PFSK-1 (cell line): ENCODE measurements around the gene C4orf36.

Experiments used
- FOXP2 ChIP-seq: optimal IDR thresholded peaks from 2 replicates; pipeline ENCODE3; 2011; ENCODE audit warnings: borderline replicate concordance, control low read depth, inconsistent platforms; ENCODE audit not compliant: insufficient read depth; ENCODE audit errors: extremely low read length, extremely low read depth
- POLR2AphosphoS5 ChIP-seq: IDR thresholded peaks from 2 replicates; pipeline ENCODE4 v1.6.1; 2012; ENCODE audit warnings: low read depth, mild to moderate bottlenecking, control low read depth, low read length, moderate library complexity
- SIN3A ChIP-seq: IDR thresholded peaks from 2 replicates; pipeline ENCODE4 v1.6.1; 2012; ENCODE audit warnings: mild to moderate bottlenecking, low read length, moderate library complexity, borderline replicate concordance; ENCODE audit not compliant: insufficient read depth
- TAF1 ChIP-seq: IDR thresholded peaks from 2 replicates; pipeline ENCODE4 v1.6.1; 2012; ENCODE audit warnings: low read length, control low read depth, borderline replicate concordance; ENCODE audit not compliant: insufficient read depth
- TF ChIP-seq, protein P1 (sequence below), 2 experiments: IDR thresholded peaks; 2 replicates each; pipeline versions ENCODE4 v1.6.1 to v1.8.0; 2011 to 2012; ENCODE audit warnings: low read depth in 2 of 2, low read length in 2 of 2, control low read depth in 1 of 2, inconsistent platforms in 1 of 2, mild to moderate bottlenecking in 1 of 2, moderate library complexity in 1 of 2; ENCODE audit not compliant: insufficient read depth in 1 of 2

C4orf36 gene

DNA sequence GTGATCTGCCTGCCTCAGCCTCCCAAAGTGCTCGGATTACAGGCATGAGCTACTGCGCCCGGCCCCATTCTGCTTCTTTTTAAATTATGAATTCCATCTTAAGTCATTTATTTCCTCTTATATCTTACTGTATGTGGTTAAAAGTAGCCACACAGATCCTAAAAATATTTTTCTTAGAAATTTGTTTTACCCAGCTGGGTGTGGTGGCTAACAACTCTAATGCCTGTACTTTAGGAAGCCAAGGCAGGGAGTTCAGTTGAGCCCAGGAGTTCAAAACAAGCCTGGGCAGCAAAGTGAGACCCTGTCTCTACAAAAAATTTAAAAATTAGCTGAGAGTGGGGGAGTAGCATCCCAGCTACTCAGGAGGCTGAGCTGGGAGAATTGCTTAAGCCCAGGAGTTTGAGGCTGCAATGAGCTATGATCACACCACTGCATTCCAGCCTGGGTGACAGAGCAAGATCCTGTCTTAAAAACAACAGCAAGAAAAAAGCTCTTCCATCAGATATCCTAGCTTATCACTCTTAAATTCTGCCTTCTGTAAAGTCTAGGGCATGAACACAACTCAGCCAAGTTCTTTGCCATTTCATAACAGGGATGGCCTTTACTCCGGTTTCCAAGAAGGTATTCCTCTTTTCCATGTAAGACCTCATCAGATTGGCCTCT lies 27.5 kb upstream of the C4orf36 start:
- TF ChIP-seq, protein P1, sequence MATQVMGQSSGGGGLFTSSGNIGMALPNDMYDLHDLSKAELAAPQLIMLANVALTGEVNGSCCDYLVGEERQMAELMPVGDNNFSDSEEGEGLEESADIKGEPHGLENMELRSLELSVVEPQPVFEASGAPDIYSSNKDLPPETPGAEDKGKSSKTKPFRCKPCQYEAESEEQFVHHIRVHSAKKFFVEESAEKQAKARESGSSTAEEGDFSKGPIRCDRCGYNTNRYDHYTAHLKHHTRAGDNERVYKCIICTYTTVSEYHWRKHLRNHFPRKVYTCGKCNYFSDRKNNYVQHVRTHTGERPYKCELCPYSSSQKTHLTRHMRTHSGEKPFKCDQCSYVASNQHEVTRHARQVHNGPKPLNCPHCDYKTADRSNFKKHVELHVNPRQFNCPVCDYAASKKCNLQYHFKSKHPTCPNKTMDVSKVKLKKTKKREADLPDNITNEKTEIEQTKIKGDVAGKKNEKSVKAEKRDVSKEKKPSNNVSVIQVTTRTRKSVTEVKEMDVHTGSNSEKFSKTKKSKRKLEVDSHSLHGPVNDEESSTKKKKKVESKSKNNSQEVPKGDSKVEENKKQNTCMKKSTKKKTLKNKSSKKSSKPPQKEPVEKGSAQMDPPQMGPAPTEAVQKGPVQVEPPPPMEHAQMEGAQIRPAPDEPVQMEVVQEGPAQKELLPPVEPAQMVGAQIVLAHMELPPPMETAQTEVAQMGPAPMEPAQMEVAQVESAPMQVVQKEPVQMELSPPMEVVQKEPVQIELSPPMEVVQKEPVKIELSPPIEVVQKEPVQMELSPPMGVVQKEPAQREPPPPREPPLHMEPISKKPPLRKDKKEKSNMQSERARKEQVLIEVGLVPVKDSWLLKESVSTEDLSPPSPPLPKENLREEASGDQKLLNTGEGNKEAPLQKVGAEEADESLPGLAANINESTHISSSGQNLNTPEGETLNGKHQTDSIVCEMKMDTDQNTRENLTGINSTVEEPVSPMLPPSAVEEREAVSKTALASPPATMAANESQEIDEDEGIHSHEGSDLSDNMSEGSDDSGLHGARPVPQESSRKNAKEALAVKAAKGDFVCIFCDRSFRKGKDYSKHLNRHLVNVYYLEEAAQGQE (IDR thresholded peaks at IDR 0.05; ENCODE audit: insufficient read depth in 1 of 2, low read depth in 2 of 2, low read length in 2 of 2): no peak

DNA sequence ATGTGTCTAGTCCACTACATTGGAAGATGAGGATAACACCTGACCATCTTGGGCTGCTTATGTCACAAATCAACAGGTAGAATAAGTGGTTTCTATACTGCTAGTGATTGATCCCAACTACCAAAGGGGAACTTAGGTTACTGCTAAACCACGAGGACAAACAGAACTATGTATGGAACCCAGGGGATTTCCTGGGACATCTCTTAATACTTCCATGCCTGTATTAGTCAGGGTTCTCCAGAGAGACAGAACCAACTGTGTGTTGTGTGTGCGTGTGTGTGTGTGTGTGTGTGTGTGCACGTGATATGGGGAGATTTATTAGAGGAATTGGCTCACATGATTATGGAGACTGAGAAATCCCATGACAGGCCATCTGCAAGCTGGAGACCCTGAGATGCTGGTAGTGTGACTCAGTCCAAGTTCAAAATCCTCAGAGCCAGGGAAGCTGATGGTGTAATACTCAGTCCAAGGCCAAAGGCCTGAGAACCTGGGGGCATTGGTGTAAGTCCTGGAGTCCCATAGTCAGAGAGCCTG lies 26.4 kb upstream of the C4orf36 start:
- TF ChIP-seq POLR2AphosphoS5: no peak
- TF ChIP-seq TAF1: no peak
- TF ChIP-seq, protein P1 (IDR thresholded peaks at IDR 0.05; ENCODE audit: insufficient read depth in 1 of 2, low read depth in 2 of 2, low read length in 2 of 2): no peak
- TF ChIP-seq FOXP2: no peak
- TF ChIP-seq SIN3A: no peak

DNA sequence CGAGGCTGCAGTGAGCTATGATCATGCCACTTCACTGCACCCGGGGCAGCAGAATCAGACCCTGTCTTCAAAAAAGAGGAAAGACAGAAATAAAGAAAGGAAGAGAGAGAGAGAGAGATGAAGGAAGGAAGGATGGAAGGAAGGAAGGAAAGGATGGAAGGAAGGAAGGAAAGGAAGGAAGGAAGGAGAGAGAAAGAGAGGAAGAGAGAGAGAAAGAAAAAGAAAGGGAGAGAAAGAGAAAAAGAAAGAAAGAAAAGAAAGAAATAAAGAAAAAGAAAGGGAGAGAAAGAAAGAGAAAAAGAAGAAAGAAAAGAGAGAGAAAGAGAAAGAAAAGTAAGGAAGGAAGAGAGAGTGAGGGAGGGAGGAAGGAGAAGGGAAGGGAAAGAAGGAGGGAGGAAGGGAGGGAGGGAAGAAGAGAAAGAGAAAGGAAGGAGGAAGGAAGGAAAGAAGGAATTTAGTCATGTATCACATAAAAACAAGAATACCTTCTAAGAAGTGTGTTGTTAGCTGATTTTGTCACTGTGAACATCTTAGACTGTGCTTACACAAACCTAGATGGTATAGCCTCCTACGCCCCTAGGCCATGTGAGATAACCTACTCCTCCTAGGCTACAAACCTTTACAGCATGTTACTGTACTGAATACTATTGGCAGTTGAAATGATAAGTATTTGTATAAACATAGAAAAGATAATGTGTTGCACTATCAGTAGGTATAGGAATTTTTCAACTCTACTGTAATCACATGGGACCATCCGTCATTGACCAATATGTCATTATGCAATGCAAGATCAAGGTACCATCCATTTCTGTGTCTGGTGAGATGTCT lies 25.2 kb upstream of the C4orf36 start:
- TF ChIP-seq FOXP2: no peak
- TF ChIP-seq SIN3A: no peak
- TF ChIP-seq TAF1: no peak
- TF ChIP-seq POLR2AphosphoS5: no peak
- TF ChIP-seq, protein P1 (IDR thresholded peaks at IDR 0.05; ENCODE audit: insufficient read depth in 1 of 2, low read depth in 2 of 2, low read length in 2 of 2): no peak

DNA sequence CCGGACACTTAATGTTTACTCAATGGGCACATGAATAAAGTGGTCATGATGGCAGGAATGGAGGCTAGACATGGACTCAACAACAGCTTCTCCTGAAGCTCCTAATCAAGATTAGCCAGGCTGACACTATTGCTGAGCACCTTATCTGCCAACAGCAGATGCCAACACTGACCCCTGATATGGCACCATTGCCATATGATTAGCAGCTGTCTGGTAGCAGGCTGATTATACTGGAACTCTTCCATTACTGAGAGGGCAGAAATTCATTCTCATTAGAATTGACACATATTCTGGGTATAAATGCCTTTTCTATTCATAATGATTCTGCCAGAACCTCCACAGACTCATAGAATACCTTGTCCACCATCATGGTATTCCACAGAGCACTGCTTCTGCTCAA lies 24.2 kb upstream of the C4orf36 start:
- TF ChIP-seq FOXP2 (no peak), POLR2AphosphoS5 (no peak), TAF1 (no peak), SIN3A (no peak)
- TF ChIP-seq, protein P1 (IDR thresholded peaks at IDR 0.05; ENCODE audit: insufficient read depth in 1 of 2, low read depth in 2 of 2, low read length in 2 of 2): no peak
